GM12878 (cell line): ENCODE measurements around the gene EPHB2. TPM values are rescaled to one million over a fixed set of nuclear protein-coding genes. Genes with fewer than 3 reads are reported as not detected.

Source experiments
- ATAC-seq: fragments of 200-7000 bp; cut with Tn5 transposase; 3 replicates; pipeline ENCODE4 v1.9.1; 2020; ENCODE audit warnings: mild to moderate bottlenecking, moderate library complexity
- BruUV-seq: library from RNA; stranded (reverse); fragments of 400-500 nt; replicated peaks from 2 replicates; lab custom pipeline; 2021; lab: Mats Ljungman, UMichigan
- CTCF ChIA-PET: fragments of 300-600 bp; sonication (Branson Sonifier 250); formaldehyde crosslinking; extraction: SDS; loops from one replicate; lab custom pipeline; 2021; ENCODE audit warnings: inconsistent platforms; lab: Yijun Ruan, JAX
- POLR2A ChIA-PET: fragments of 350-600 bp; formaldehyde crosslinking; extraction: SDS; loops from one replicate; lab custom pipeline; 2021; ENCODE audit warnings: inconsistent platforms; lab: Charles Lee
- RAD21 ChIA-PET: fragments of 300-600 bp; sonication (Branson Sonifier 250); formaldehyde crosslinking; loops from one replicate; lab custom pipeline; 2023; ENCODE audit warnings: antibody characterized with exemption; ENCODE audit not compliant: unreplicated experiment; lab: Charles Lee
- SMC1A ChIA-PET: fragments of 300-600 bp; sonication (Branson Sonifier 250); formaldehyde crosslinking; loops from one replicate; lab custom pipeline; 2023; ENCODE audit not compliant: unreplicated experiment, uncharacterized antibody; lab: Charles Lee
- DNase-seq: peaks from one replicate; pipeline ENCODE4 v3.0.0-alpha.2; 2011; ENCODE audit warnings: low read depth, low spot score
- FAIRE-seq: peaks from 3 replicates; lab custom pipeline; 2011; peaks lifted over from hg19 to GRCh38; lab: Jason Lieb, UNC
- H2AFZ ChIP-seq: 2 replicates; pipeline ENCODE4 v1.6.0; 2011; ENCODE audit warnings: low read depth, low read length, control low read depth; ENCODE audit not compliant: control insufficient read depth
- H3K27ac ChIP-seq: 2 replicates; pipeline ENCODE4 v1.5.1; 2011; ENCODE audit warnings: control low read depth; ENCODE audit not compliant: control insufficient read depth, insufficient read depth
- H3K27me3 ChIP-seq, 2 experiments: replicated peaks in 1 of 2; 2 replicates each; pipeline versions ENCODE4 v1.6.0 to v1.6.1; 2011; ENCODE audit warnings: low read length in 1 of 2; ENCODE audit not compliant: control insufficient read depth in 2 of 2, insufficient read depth in 2 of 2
- H3K36me3 ChIP-seq, 2 experiments: 2 replicates each; pipeline ENCODE4 v1.5.1; 2011; ENCODE audit warnings: low read length in 1 of 2; ENCODE audit not compliant: control insufficient read depth in 2 of 2, insufficient read depth in 2 of 2
- H3K4me1 ChIP-seq: 2 replicates; pipeline ENCODE4 v1.6.1; 2011; ENCODE audit warnings: mild to moderate bottlenecking, low read length, moderate library complexity, mixed read lengths; ENCODE audit not compliant: control insufficient read depth, insufficient read depth
- H3K4me2 ChIP-seq: 2 replicates; pipeline ENCODE4 v1.6.0; 2011; ENCODE audit warnings: control low read depth; ENCODE audit not compliant: control insufficient read depth, insufficient read depth
- H3K4me3 ChIP-seq: fragments of 200-600 bp; sonication (generic); 2 replicates; pipeline ENCODE4 v1.5.1; 2016
- H3K79me2 ChIP-seq: 2 replicates; pipeline ENCODE4 v1.6.0; 2011; ENCODE audit warnings: low read length; ENCODE audit not compliant: control insufficient read depth, insufficient read depth
- H3K9ac ChIP-seq: 2 replicates; pipeline ENCODE4 v1.8.0; 2011; ENCODE audit warnings: low read length, control low read depth, mixed read lengths; ENCODE audit not compliant: control insufficient read depth, insufficient read depth
- H3K9me3 ChIP-seq: replicated peaks from 3 replicates; pipeline ENCODE4 v1.5.1; 2011; ENCODE audit warnings: mild to moderate bottlenecking, low read length; ENCODE audit not compliant: control insufficient read depth, insufficient read depth
- H4K20me1 ChIP-seq: 2 replicates; pipeline ENCODE4 v1.6.0; 2011; ENCODE audit not compliant: control insufficient read depth, insufficient read depth
- HCFC1 ChIP-seq: fragments of 150-350 bp; IDR thresholded peaks from 2 replicates; pipeline ENCODE4 v1.6.1; 2014; ENCODE audit warnings: low read length
- KDM1A ChIP-seq: fragments of 200-600 bp; sonication (generic); IDR thresholded peaks from 2 replicates; pipeline ENCODE4 v1.6.1; 2016; ENCODE audit warnings: borderline replicate concordance
- ZNF24 ChIP-seq: fragments of 450-650 bp; IDR thresholded peaks from 2 replicates; pipeline ENCODE4 v1.6.1; 2017; ENCODE audit warnings: antibody characterized with exemption, mild to moderate bottlenecking
- ZSCAN29 ChIP-seq: fragments of 450-650 bp; IDR thresholded peaks from 2 replicates; pipeline ENCODE4 v1.6.1; 2017; ENCODE audit warnings: mild to moderate bottlenecking, moderate library complexity
- WGBS: methylation state at CpG from one replicate; pipeline ENCODE4 v1.1.6; 2016; ENCODE audit warnings: low lambda C conversion rate; ENCODE audit not compliant: insufficient replicate concordance, insufficient coverage; ENCODE audit errors: missing lambda C conversion rate; 5-methylcytosine and 5-hydroxymethylcytosine counted together
- in situ Hi-C: fragments of 300-500 bp; cut with MboI; formaldehyde crosslinking; loops from 9 replicates; pipeline ENCODE4 v1.14.3; 2018; ENCODE audit warnings: mixed read lengths
- intact Hi-C: fragments of 100-400 bp; cut with micrococcal nuclease; formaldehyde crosslinking; loops from one replicate; pipeline ENCODE4 v1.14.2; 2022; ENCODE audit not compliant: unreplicated experiment
- polyA plus RNA-seq, 11 experiments: library from polyadenylated mRNA; depleted of rRNA in 4 of 11; unstranded in 6 of 11; stranded (reverse) in 5 of 11; fragments of >200 nt; fragmentation: Nextera tagmentation in 4 of 11; fragmentation: Illumina TruSeq in 1 of 11; extraction: Ambion mirVana in 4 of 11; extraction: Trizol in 1 of 11; gene quantifications; 1 replicate in 1 of 11; 2 replicates in 10 of 11; pipeline versions ENCODE4 v1.2.1 to v1.2.3, GENCODE V29; 2011 to 2016; ENCODE audit warnings: inconsistent platforms in 2 of 11, missing spikeins in 2 of 11, low read depth in 1 of 11
- total RNA-seq, 4 experiments: library from RNA; depleted of rRNA in 3 of 4; stranded (reverse); fragments of >200 nt in 3 of 4; fragmentation: Illumina TruSeq in 1 of 4; extraction: Trizol in 1 of 4; gene quantifications; 2 replicates each; pipeline versions ENCODE4 v1.2.1 to v1.2.3, GENCODE V29; 2013 to 2021
- TF ChIP-seq, protein P1 (sequence below): fragments of 450-650 bp; IDR thresholded peaks from 2 replicates; pipeline ENCODE4 v1.6.1; 2017; ENCODE audit warnings: mild to moderate bottlenecking
- TF ChIP-seq, protein P2 (sequence below): IDR thresholded peaks from 2 replicates; pipeline ENCODE4 v1.6.1; 2012; ENCODE audit warnings: low read depth, low read length, improper control_type of control experiment
- TF ChIP-seq, protein P3 (sequence below): IDR thresholded peaks from 2 replicates; pipeline ENCODE4 v1.6.1; 2011; ENCODE audit warnings: borderline replicate concordance, low read depth, mild to moderate bottlenecking, moderate library complexity, low read length; ENCODE audit not compliant: insufficient read depth, poor library complexity, severe bottlenecking
- TF ChIP-seq, protein P4 (sequence below): IDR thresholded peaks from 2 replicates; pipeline ENCODE4 v1.6.1; 2012; ENCODE audit warnings: improper control_type of control experiment, low read depth, low read length; ENCODE audit not compliant: insufficient replicate concordance

The EPHB2 gene
- total and polyA plus RNA-seq, 10 of the 15 experiments (the other 5 are each of a cell fraction or from before 2014, with no cell fraction given) = 0.13 to 3.3 (median 0.92) TPM

DNA sequence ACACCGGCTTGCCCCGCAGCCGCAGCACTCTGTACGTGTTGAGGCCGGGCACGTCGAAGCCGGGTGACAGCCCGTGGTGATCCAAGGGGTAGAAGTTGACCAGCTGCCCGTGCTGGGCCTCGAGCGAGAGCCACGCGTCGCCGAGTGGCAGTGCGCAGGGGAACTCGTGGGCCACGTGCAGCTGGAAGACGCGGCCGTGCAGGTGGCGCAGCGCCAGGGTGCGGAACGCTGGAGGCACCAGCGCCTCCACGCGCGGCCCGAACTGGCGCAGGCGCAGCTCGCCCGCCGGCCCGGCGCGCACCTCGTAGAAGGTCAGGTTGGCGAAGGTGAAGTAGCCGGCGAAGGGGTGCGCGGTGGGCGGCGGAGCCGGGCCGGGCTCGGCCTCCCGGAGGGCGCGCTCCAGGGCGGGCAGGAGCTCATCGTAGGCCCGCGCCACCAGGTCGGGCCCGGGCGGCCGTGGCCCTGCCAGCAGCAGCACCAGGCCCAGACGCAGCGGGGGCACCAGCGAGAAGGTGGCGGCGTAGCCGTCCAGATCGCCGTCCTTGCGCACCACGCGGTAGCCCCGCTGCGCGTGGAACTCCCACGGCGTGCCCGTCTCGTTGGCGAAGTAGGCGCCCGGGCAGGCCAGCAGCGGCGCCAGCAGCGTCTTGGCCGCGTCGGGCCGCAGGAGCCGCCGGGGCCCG lies 242.6 kb downstream of the EPHB2 start (continued):
- TF ChIP-seq, protein P1, sequence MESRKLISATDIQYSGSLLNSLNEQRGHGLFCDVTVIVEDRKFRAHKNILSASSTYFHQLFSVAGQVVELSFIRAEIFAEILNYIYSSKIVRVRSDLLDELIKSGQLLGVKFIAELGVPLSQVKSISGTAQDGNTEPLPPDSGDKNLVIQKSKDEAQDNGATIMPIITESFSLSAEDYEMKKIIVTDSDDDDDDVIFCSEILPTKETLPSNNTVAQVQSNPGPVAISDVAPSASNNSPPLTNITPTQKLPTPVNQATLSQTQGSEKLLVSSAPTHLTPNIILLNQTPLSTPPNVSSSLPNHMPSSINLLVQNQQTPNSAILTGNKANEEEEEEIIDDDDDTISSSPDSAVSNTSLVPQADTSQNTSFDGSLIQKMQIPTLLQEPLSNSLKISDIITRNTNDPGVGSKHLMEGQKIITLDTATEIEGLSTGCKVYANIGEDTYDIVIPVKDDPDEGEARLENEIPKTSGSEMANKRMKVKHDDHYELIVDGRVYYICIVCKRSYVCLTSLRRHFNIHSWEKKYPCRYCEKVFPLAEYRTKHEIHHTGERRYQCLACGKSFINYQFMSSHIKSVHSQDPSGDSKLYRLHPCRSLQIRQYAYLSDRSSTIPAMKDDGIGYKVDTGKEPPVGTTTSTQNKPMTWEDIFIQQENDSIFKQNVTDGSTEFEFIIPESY = no peak

DNA sequence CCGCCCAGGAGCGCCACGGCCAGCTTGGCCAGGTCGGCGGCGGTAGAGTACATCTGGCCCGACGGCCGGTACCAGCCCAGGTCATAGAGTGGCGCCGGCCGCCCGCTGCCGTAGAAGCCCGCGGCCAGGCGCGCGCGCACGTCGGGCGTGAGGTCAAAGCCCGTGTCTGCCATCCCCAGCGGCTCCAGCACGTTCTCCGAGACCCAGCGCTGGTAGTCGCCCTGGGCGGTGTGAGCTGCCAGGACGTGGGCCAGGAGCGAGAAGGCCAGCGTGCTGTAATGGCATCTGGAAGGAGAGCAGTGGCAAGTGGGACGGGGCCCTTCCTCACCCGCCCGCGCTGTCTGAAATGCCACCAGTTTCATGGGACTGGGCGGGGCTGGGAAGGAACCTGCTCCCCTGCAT lies 243.1 kb downstream of the EPHB2 start:
- H3K9me3 ChIP-seq = no peaks in the 10 kb centered on the region
- no peaks in the 10 kb centered on the region for H3K36me3 ChIP-seq
- H3K27ac ChIP-seq = no peak overlapping the region
- ATAC-seq = no peak
- H3K9ac ChIP-seq = no peak overlapping the region
- no peak overlapping the region for H3K4me2 ChIP-seq
- 64% methylated on average over 32 of the region's 38 CpGs for WGBS
- DNase-seq = no peak
- in situ Hi-C loops (no loop called here), intact Hi-C loops (no loop called here)
- H3K27me3 ChIP-seq = peaks cover 0 to 2% of the 10 kb centered on the region in 2 experiments; a peak in 1 of 4 replicates
- CTCF ChIA-PET = no interaction called here
- H2AFZ ChIP-seq = no peak overlapping the region
- no peak for FAIRE-seq
- H4K20me1 ChIP-seq = no peaks in the 10 kb centered on the region
- H3K4me3 ChIP-seq = no peak overlapping the region
- SMC1A ChIA-PET = no interaction called here
- POLR2A ChIA-PET = no interaction called here
- BruUV-seq = no TSS peak
- RAD21 ChIA-PET = no interaction called here
- no peaks in the 10 kb centered on the region for H3K79me2 ChIP-seq
- no peaks in the 10 kb centered on the region for H3K4me1 ChIP-seq
- TF ChIP-seq, protein P2, sequence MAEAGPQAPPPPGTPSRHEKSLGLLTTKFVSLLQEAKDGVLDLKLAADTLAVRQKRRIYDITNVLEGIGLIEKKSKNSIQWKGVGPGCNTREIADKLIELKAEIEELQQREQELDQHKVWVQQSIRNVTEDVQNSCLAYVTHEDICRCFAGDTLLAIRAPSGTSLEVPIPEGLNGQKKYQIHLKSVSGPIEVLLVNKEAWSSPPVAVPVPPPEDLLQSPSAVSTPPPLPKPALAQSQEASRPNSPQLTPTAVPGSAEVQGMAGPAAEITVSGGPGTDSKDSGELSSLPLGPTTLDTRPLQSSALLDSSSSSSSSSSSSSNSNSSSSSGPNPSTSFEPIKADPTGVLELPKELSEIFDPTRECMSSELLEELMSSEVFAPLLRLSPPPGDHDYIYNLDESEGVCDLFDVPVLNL = no peak
- no peak for TF ChIP-seq ZSCAN29
- TF ChIP-seq, protein P3, sequence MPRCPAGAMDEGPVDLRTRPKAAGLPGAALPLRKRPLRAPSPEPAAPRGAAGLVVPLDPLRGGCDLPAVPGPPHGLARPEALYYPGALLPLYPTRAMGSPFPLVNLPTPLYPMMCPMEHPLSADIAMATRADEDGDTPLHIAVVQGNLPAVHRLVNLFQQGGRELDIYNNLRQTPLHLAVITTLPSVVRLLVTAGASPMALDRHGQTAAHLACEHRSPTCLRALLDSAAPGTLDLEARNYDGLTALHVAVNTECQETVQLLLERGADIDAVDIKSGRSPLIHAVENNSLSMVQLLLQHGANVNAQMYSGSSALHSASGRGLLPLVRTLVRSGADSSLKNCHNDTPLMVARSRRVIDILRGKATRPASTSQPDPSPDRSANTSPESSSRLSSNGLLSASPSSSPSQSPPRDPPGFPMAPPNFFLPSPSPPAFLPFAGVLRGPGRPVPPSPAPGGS = no peak
- TF ChIP-seq, protein P4, sequence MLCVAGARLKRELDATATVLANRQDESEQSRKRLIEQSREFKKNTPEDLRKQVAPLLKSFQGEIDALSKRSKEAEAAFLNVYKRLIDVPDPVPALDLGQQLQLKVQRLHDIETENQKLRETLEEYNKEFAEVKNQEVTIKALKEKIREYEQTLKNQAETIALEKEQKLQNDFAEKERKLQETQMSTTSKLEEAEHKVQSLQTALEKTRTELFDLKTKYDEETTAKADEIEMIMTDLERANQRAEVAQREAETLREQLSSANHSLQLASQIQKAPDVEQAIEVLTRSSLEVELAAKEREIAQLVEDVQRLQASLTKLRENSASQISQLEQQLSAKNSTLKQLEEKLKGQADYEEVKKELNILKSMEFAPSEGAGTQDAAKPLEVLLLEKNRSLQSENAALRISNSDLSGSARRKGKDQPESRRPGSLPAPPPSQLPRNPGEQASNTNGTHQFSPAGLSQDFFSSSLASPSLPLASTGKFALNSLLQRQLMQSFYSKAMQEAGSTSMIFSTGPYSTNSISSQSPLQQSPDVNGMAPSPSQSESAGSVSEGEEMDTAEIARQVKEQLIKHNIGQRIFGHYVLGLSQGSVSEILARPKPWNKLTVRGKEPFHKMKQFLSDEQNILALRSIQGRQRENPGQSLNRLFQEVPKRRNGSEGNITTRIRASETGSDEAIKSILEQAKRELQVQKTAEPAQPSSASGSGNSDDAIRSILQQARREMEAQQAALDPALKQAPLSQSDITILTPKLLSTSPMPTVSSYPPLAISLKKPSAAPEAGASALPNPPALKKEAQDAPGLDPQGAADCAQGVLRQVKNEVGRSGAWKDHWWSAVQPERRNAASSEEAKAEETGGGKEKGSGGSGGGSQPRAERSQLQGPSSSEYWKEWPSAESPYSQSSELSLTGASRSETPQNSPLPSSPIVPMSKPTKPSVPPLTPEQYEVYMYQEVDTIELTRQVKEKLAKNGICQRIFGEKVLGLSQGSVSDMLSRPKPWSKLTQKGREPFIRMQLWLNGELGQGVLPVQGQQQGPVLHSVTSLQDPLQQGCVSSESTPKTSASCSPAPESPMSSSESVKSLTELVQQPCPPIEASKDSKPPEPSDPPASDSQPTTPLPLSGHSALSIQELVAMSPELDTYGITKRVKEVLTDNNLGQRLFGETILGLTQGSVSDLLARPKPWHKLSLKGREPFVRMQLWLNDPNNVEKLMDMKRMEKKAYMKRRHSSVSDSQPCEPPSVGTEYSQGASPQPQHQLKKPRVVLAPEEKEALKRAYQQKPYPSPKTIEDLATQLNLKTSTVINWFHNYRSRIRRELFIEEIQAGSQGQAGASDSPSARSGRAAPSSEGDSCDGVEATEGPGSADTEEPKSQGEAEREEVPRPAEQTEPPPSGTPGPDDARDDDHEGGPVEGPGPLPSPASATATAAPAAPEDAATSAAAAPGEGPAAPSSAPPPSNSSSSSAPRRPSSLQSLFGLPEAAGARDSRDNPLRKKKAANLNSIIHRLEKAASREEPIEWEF = no peak
- TF ChIP-seq KDM1A = no peak
- no peak for TF ChIP-seq ZNF24
- no peak for TF ChIP-seq HCFC1
